Endothelial cell of umbilical vein (primary cell): ENCODE measurements around the gene SLC35E3.

Source experiments
- CTCF ChIP-seq, 2 donors: IDR thresholded peaks; 1 replicate in 1 of 2; 2 replicates in 1 of 2; pipeline ENCODE4 v1.5.1; 2011; ENCODE audit warnings: low read length in 2 of 2, mild to moderate bottlenecking in 2 of 2, moderate library complexity in 2 of 2, control low read depth in 1 of 2, inconsistent platforms in 1 of 2, low read depth in 1 of 2; ENCODE audit not compliant: insufficient read depth in 1 of 2; ENCODE audit errors: extremely low read depth in 1 of 2
- EZH2 ChIP-seq: IDR thresholded peaks from 2 replicates; pipeline ENCODE4 v1.6.1; 2012; ENCODE audit warnings: borderline replicate concordance, low read depth, mild to moderate bottlenecking, moderate library complexity, low read length, inconsistent platforms; ENCODE audit not compliant: severe bottlenecking
- GATA2 ChIP-seq: IDR thresholded peaks from 2 replicates; pipeline ENCODE4 v1.7.0; 2011; ENCODE audit warnings: low read depth, mild to moderate bottlenecking, moderate library complexity, mixed read lengths, low read length; ENCODE audit not compliant: insufficient read length, insufficient read depth
- MYC ChIP-seq: IDR thresholded peaks from one replicate; pipeline ENCODE4 v1.6.1; 2011; ENCODE audit warnings: mild to moderate bottlenecking, low read depth, low read length
- POLR2A ChIP-seq: IDR thresholded peaks from 2 replicates; pipeline ENCODE4 v1.6.1; 2012; ENCODE audit warnings: low read depth, mild to moderate bottlenecking, control low read depth, low read length

GRCh38 chr12:68790952-68791234 is 44.9 kb downstream of the SLC35E3 start:
- TF ChIP-seq POLR2A (no peak), MYC (no peak), CTCF (IDR thresholded peaks at IDR 0.05; ENCODE audit: extremely low read depth in 1 of 2, insufficient read depth in 1 of 2, low read depth in 1 of 2, low read length in 2 of 2) (no peak), EZH2 (no peak), GATA2 (no peak)
